SK-MEL-5 (cell line): ENCODE data around the gene INSR. TPM values are rescaled to one million over a fixed set of nuclear protein-coding genes. Genes with fewer than 3 reads are reported as not detected.
"Not testable (repeated sequence)": the region's sequence is repeated elsewhere in the genome, so short reads cannot be mapped to it uniquely, and the experiment has no call there.

ENCODE experiments used
- DNase-seq: peaks from one replicate; pipeline ENCODE4 v3.0.0-alpha.2; 2016; ENCODE audit warnings: low read depth, low spot score
- in situ Hi-C: cut with HindIII; loops from 2 replicates; pipeline ENCODE4 v1.10.0; 2016; ENCODE audit warnings: low sequenced_read_pairs, high pct_unique_total_duplicates, low pct_unique_long_range_greater_than_20kb
- total RNA-seq: library from RNA; depleted of rRNA; stranded (reverse); fragments of >200 nt; shearing (Covaris generic); gene quantifications from 2 replicates; pipeline ENCODE4 v1.2.3, GENCODE V29; 2014

The INSR gene
- total RNA-seq, 1 experiment from 2014 or later: 11.3 TPM

DNA sequence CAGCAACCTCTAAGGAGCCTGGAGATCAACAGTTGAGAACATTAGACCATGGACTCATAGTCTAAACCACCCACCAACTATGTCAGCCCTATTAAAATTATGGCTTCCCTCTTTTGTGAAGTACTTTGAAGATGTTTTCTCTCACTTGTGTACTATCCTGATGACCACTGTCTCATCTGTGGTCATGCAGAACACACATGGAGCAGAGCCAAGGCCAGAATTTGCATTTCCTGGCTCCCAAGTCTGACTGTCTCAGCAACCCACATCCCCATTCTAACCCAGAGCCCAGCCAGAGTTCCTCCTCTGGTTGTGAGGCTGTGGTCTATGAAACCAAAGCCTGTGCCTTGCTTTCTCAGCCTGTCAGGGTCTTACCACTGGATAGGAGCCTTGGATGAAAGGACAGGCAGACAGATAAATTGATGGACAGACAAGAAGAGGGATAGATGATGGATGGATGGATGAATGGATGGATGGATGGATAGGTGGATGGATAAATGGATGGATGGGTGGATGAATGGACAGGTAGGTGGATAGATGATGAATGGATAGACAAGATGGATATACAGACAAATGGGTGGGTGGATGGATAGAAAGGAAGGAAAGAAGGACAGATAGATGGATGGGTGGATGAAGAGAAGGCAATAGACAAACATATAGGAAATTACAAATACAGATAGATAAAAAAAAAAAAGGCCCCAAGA lies 189.3 kb downstream of the INSR start:
- DNase-seq: no peak
- in situ Hi-C loops: no loop called here

- no peak for DNase-seq
- in situ Hi-C loops: no loop called here
Observed at GRCh38 chr19:7101498-7102253, 192.5 kb downstream of the INSR start.

GRCh38 chr19:7099597-7099921 lies 194.7 kb downstream of the INSR start:
- DNase-seq: no peak
- in situ Hi-C loops: no loop called here

GRCh38 chr19:7098701-7099596 lies 195.3 kb downstream of the INSR start:
- peak; percentile 88 for DNase-seq
- in situ Hi-C loops: no loop called here

GRCh38 chr19:7098096-7098495 lies 196.1 kb downstream of the INSR start:
- no peak for DNase-seq
- in situ Hi-C loops: no loop called here

DNA sequence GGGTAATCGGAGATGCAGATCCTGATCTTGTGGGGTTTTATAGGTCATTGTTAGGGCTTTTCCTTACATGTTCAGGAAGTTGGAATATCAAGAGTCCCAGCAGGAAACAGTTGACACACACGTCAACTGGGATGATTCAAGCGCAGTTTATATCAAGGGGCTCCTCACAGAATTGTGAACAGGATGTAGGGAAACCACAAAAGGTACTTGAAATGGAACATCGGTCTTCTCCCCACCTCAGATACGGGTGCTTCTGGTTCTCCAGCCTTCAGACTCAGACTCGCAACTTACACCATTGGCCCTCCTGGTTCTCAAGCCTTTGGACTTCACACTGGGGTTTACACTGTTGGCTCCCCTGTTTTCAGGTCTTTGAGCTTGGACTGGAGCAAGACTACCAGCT lies 205.2 kb downstream of the INSR start:
- in situ Hi-C loops: no loop called here
- no peak for DNase-seq

GRCh38 chr19:7083076-7083956 lies 210.9 kb downstream of the INSR start:
- in situ Hi-C loops: no loop called here
- peak; percentile 10 for DNase-seq

DNA sequence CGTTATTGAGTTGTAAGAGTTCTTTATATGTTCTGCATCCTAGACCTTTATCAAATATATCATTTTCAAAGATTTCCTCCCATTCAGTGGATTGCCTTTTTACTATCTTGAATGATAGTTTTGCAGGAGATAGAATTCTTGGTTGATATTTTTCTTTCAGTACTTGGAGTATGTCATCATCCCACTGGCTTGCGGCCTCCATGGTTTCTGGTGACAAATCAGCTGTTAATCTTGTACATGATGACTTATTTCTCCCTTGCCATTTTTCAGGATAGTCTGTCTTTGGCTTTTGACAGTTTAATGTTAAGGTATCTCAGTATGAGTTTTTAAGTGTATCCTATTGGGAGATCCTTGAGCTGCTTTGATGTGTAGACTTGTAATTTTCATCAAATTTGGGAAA lies 216.2 kb downstream of the INSR start:
- no peak for DNase-seq
- in situ Hi-C loops: no loop called here

- in situ Hi-C loops: no loop called here
- no peak for DNase-seq
Observed at GRCh38 chr19:7076151-7076550, 218.1 kb downstream of the INSR start.

GRCh38 chr19:7074705-7075282 lies 219.4 kb downstream of the INSR start:
- no peak for DNase-seq
- in situ Hi-C loops: no loop called here

GRCh38 chr19:7072541-7072940 lies 221.7 kb downstream of the INSR start:
- in situ Hi-C loops: no loop called here
- DNase-seq: no peak

GRCh38 chr19:7069904-7070226 lies 224.3 kb downstream of the INSR start:
- in situ Hi-C loops: no loop called here
- no peak for DNase-seq

DNA sequence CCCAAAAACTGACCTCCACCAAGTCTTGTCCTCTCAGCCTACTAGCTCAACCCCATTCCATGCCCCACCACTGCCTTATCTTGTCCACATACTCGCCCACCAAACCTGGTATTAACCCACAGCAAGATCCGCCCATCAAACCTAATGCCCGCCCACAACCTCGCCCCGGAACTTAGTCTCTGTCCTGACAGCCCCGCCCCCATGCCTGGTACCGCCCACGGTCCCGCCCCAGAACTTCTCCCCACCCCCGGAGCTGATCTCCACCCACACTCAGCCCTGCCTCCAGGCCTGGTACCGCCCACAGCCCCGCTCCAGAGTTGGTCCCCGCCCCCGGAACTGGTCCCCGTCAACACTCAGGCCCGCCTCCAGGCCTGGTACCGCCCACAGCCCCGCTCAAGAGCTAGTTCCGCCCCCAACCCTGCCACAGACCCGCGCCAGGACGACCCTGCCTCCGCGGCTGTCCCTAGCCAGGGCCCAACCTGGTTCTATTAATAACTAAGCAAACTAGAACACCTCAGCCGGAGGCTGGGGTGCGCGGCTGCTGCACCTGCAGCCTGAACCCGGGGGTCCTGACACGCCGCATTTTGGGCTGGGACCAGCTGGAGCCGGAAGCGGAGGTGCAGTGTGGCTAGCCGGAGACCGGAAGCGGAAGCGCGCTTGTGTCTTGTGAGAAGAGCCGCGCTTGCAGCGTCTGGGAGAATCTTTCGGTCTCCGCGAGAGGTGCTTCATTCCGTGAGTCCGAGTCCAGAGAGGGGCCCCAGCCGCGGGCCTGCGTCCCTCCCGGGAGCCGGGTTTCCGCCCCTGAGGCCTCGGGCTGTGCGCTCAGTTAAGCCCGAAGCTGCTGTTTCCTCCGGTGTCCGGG lies 224.9 kb downstream of the INSR start, which contains the start of gene ZNF557:
Gene ZNF557, plus strand, starts transcription at position 662 of the 862 bp plus-strand sequence. CDS start 5,372 bp downstream, outside the sequence.
- in situ Hi-C loops: no loop called here
- peak; percentile 95 for DNase-seq

DNA sequence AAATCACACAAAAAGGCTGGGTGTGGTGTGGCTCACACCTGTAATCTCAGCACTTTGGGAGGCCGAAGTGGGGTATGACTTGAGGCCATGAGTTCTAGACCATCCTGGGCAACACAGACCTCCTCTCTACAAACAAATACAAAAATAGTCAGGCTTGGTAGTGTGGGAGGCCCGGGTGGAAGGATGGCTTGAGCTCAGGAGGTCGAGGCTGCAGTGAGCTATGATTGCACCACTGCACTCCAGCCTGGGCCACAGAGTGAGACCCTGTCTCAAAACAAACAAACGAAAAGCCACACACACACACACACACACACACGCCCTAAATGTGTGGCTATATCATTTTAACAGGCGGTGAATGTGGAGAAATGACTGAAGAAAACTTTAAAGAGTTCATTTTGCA lies 225.6 kb downstream of the INSR start:
- in situ Hi-C loops: no loop called here
- DNase-seq: no peak

- in situ Hi-C loops: no loop called here
- DNase-seq: no peak
Observed at GRCh38 chr19:7067716-7068115, 226.5 kb downstream of the INSR start.

GRCh38 chr19:7067122-7067521 lies 227.1 kb downstream of the INSR start:
- in situ Hi-C loops: not testable (repeated sequence)
- peak; percentile 59 for DNase-seq
